IPS-20b (cell line): ENCODE results near the gene PHLDB3.
A peak's percentile ranks its signal among the peaks of the same experiment; 100 is the strongest.

ENCODE experiments used
- H3K27ac ChIP-seq: one replicate; pipeline ENCODE4 v1.5.1; 2013; ENCODE audit warnings: low read length
- H3K27me3 ChIP-seq: 2 replicates; pipeline ENCODE4 v1.6.1; 2013; ENCODE audit warnings: mild to moderate bottlenecking, low read length, inconsistent platforms; ENCODE audit not compliant: insufficient read depth
- H3K36me3 ChIP-seq: 2 replicates; pipeline ENCODE4 v1.6.1; 2013; ENCODE audit warnings: low read depth, mild to moderate bottlenecking, inconsistent platforms, low read length, moderate library complexity; ENCODE audit not compliant: insufficient read depth
- H3K4me1 ChIP-seq: 2 replicates; pipeline ENCODE4 v1.6.1; 2013; ENCODE audit warnings: mild to moderate bottlenecking, control low read depth, inconsistent platforms, low read length, moderate library complexity; ENCODE audit not compliant: insufficient read depth
- H3K4me3 ChIP-seq: 2 replicates; pipeline ENCODE4 v1.5.1; 2013; ENCODE audit warnings: mild to moderate bottlenecking, low read length, inconsistent platforms
- H3K9ac ChIP-seq: 2 replicates; pipeline ENCODE4 v1.6.1; 2013; ENCODE audit warnings: low read depth, mild to moderate bottlenecking, inconsistent platforms, low read length, moderate library complexity
- H3K9me3 ChIP-seq: 2 replicates; pipeline ENCODE4 v1.6.1; 2013; ENCODE audit warnings: mild to moderate bottlenecking, low read depth, low read length, inconsistent platforms; ENCODE audit not compliant: insufficient read depth

The PHLDB3 gene

GRCh38 chr19:43478323-43478722 is 26.2 kb downstream of the PHLDB3 start:
- Histone ChIP-seq H3K27ac (no peak overlapping the region), H3K27me3 (peaks cover 9% of the 10 kb centered on the region; the same call in 1 of the 2 replicates), H3K9me3 (no peaks in the 10 kb centered on the region), H3K36me3 (no peaks in the 10 kb centered on the region), H3K4me1 (no peaks in the 10 kb centered on the region), H3K4me3 (no peak overlapping the region), H3K9ac (no peak overlapping the region)

- H3K36me3 ChIP-seq = no peaks in the 10 kb centered on the region
- H3K4me1 ChIP-seq = no peaks in the 10 kb centered on the region
- H3K9me3 ChIP-seq = no peaks in the 10 kb centered on the region
- H3K4me3 ChIP-seq = no peak overlapping the region
- no peak overlapping the region for H3K9ac ChIP-seq
- H3K27ac ChIP-seq = no peak overlapping the region
- H3K27me3 ChIP-seq = peaks cover 9% of the 10 kb centered on the region; the same call in 1 of the 2 replicates
These were observed 27.9 kb downstream of the PHLDB3 start for GRCh38 chr19:43476606-43477005.

- H3K4me1 ChIP-seq = no peaks in the 10 kb centered on the region
- H3K9ac ChIP-seq = peak overlapping the region; percentile 57; the same call in 1 of the 2 replicates
- H3K27me3 ChIP-seq = peaks cover 9% of the 10 kb centered on the region; the same call in 1 of the 2 replicates
- peak overlapping the region; percentile 55 for H3K4me3 ChIP-seq
- H3K9me3 ChIP-seq = no peaks in the 10 kb centered on the region
- H3K27ac ChIP-seq = no peak overlapping the region
- H3K36me3 ChIP-seq = no peaks in the 10 kb centered on the region
These were observed 29.4 kb downstream of the PHLDB3 start for GRCh38 chr19:43474986-43475705.

- peaks cover 9% of the 10 kb centered on the region; the same call in 1 of the 2 replicates for H3K27me3 ChIP-seq
- H3K9ac ChIP-seq = peak overlapping the region; percentile 57; the same call in 1 of the 2 replicates
- H3K27ac ChIP-seq = no peak overlapping the region
- no peaks in the 10 kb centered on the region for H3K36me3 ChIP-seq
- H3K4me3 ChIP-seq = peak overlapping the region; percentile 55; the same call in 1 of the 2 replicates
- no peaks in the 10 kb centered on the region for H3K4me1 ChIP-seq
- no peaks in the 10 kb centered on the region for H3K9me3 ChIP-seq
These were observed 30.1 kb downstream of the PHLDB3 start for GRCh38 chr19:43474487-43474886.

- peaks cover 9% of the 10 kb centered on the region for H3K27me3 ChIP-seq
- H3K9me3 ChIP-seq = no peaks in the 10 kb centered on the region
- no peaks in the 10 kb centered on the region for H3K4me1 ChIP-seq
- no peak overlapping the region for H3K9ac ChIP-seq
- H3K36me3 ChIP-seq = no peaks in the 10 kb centered on the region
- no peak overlapping the region for H3K4me3 ChIP-seq
- no peak overlapping the region for H3K27ac ChIP-seq
These were observed 33.5 kb downstream of the PHLDB3 start for GRCh38 chr19:43471091-43471490.

- H3K4me1 ChIP-seq = no peaks in the 10 kb centered on the region
- H3K27ac ChIP-seq = no peak overlapping the region
These were observed 34.3 kb downstream of the PHLDB3 start for GRCh38 chr19:43470288-43470687.

GRCh38 chr19:43469160-43469480 is 35.4 kb downstream of the PHLDB3 start:
- Histone ChIP-seq H3K9ac (no peak overlapping the region), H3K36me3 (no peaks in the 10 kb centered on the region), H3K27me3 (peaks cover 21% of the 10 kb centered on the region), H3K4me3 (no peak overlapping the region), H3K4me1 (no peaks in the 10 kb centered on the region), H3K9me3 (no peaks in the 10 kb centered on the region), H3K27ac (no peak overlapping the region)

More at GRCh38 chr19:43470288-43470687, 34.3 kb downstream of the PHLDB3 start:
- Histone ChIP-seq H3K9ac (no peak overlapping the region), H3K4me3 (no peak overlapping the region), H3K9me3 (no peaks in the 10 kb centered on the region), H3K27me3 (peaks cover 10% of the 10 kb centered on the region), H3K36me3 (no peaks in the 10 kb centered on the region)

GRCh38 chr19:43468354-43469159 is 36.0 kb downstream of the PHLDB3 start:
- H3K27me3 ChIP-seq = peaks cover 21% of the 10 kb centered on the region
- no peaks in the 10 kb centered on the region for H3K36me3 ChIP-seq
- H3K4me1 ChIP-seq = no peaks in the 10 kb centered on the region
- no peak overlapping the region for H3K9ac ChIP-seq
- no peak overlapping the region for H3K27ac ChIP-seq
- H3K4me3 ChIP-seq = no peak overlapping the region
- no peaks in the 10 kb centered on the region for H3K9me3 ChIP-seq

GRCh38 chr19:43467730-43468129 is 36.8 kb downstream of the PHLDB3 start:
- Histone ChIP-seq H3K4me1 (no peaks in the 10 kb centered on the region), H3K4me3 (no peak overlapping the region), H3K27ac (no peak overlapping the region), H3K27me3 (peaks cover 23% of the 10 kb centered on the region), H3K9me3 (no peaks in the 10 kb centered on the region), H3K9ac (no peak overlapping the region), H3K36me3 (no peaks in the 10 kb centered on the region)

- Histone ChIP-seq H3K9ac (no peak overlapping the region), H3K9me3 (no peaks in the 10 kb centered on the region), H3K27ac (no peak overlapping the region), H3K4me3 (no peak overlapping the region), H3K4me1 (no peaks in the 10 kb centered on the region), H3K36me3 (no peaks in the 10 kb centered on the region), H3K27me3 (peaks cover 28% of the 10 kb centered on the region)
These were observed 37.3 kb downstream of the PHLDB3 start for GRCh38 chr19:43467276-43467675.

GRCh38 chr19:43466793-43467192 is 37.8 kb downstream of the PHLDB3 start:
- peaks cover 33% of the 10 kb centered on the region for H3K27me3 ChIP-seq
- H3K27ac ChIP-seq = no peak overlapping the region
- H3K9me3 ChIP-seq = no peaks in the 10 kb centered on the region
- H3K36me3 ChIP-seq = no peaks in the 10 kb centered on the region
- H3K9ac ChIP-seq = no peak overlapping the region
- H3K4me1 ChIP-seq = no peaks in the 10 kb centered on the region
- H3K4me3 ChIP-seq = no peak overlapping the region
